Dedifferentiated amniotic fluid mesenchymal stem cell (primary cell): Measurements from ENCODE around the gene LOC101059915.
"Not testable (repeated sequence)": the region's sequence is repeated elsewhere in the genome, so short reads cannot be mapped to it uniquely, and the experiment has no call there.

Experiments
- DNase-seq: peaks from one replicate; pipeline ENCODE4 v3.0.0-alpha.2; 2016; ENCODE audit errors: extremely low spot score

The LOC101059915 gene

GRCh38 chrX:71675636-71676035 is 8.3 kb downstream of the LOC101059915 start:
- DNase-seq, result not testable (repeated sequence)

- not testable (repeated sequence) for DNase-seq
Observed at GRCh38 chrX:71676068-71676795, 8.9 kb downstream of the LOC101059915 start.

- DNase-seq, result not testable (repeated sequence)
Observed at GRCh38 chrX:71677195-71677594, 9.8 kb downstream of the LOC101059915 start.

GRCh38 chrX:71679575-71680207 is 12.3 kb downstream of the LOC101059915 start:
- DNase-seq, result no peak

- DNase-seq, result not testable (repeated sequence)
Observed at GRCh38 chrX:71696641-71697465, 29.5 kb downstream of the LOC101059915 start.

GRCh38 chrX:71697466-71698298 is 30.3 kb downstream of the LOC101059915 start:
- not testable (repeated sequence) for DNase-seq

- DNase-seq, result not testable (repeated sequence)
Observed at GRCh38 chrX:71698299-71699022, 31.1 kb downstream of the LOC101059915 start.

- not testable (repeated sequence) for DNase-seq
Observed at GRCh38 chrX:71699023-71699344, 31.6 kb downstream of the LOC101059915 start.

GRCh38 chrX:71702853-71703252 is 35.5 kb downstream of the LOC101059915 start:
- DNase-seq, result not testable (repeated sequence)

- DNase-seq, result not testable (repeated sequence)
Observed at GRCh38 chrX:71714064-71714463, 46.7 kb downstream of the LOC101059915 start.

GRCh38 chrX:71715551-71715950 is 48.2 kb downstream of the LOC101059915 start:
- DNase-seq, result not testable (repeated sequence)

- not testable (repeated sequence) for DNase-seq
Observed at GRCh38 chrX:71716323-71716722, 49.0 kb downstream of the LOC101059915 start.

- DNase-seq, result not testable (repeated sequence)
Observed at GRCh38 chrX:71718185-71718584, 50.8 kb downstream of the LOC101059915 start, which contains the start of gene CXorf49. Gene CXorf49 (minus strand): TSS chrX:71718285. CDS start chrX:71718151, 134 bp downstream.

- DNase-seq, result not testable (repeated sequence)
Observed at GRCh38 chrX:71719195-71719594, 51.8 kb downstream of the LOC101059915 start.

GRCh38 chrX:71720289-71720886 is 53.0 kb downstream of the LOC101059915 start:
- DNase-seq, result not testable (repeated sequence)
